HG03565 (cell line): ENCODE results near the gene UQCRH.

Source experiments
- ATAC-seq: cut with Tn5 transposase; IDR thresholded peaks from one replicate; pipeline ENCODE4 v1.9.1; 2021; ENCODE audit warnings: mild to moderate bottlenecking, moderate library complexity; ENCODE audit not compliant: unreplicated experiment

The UQCRH gene

DNA sequence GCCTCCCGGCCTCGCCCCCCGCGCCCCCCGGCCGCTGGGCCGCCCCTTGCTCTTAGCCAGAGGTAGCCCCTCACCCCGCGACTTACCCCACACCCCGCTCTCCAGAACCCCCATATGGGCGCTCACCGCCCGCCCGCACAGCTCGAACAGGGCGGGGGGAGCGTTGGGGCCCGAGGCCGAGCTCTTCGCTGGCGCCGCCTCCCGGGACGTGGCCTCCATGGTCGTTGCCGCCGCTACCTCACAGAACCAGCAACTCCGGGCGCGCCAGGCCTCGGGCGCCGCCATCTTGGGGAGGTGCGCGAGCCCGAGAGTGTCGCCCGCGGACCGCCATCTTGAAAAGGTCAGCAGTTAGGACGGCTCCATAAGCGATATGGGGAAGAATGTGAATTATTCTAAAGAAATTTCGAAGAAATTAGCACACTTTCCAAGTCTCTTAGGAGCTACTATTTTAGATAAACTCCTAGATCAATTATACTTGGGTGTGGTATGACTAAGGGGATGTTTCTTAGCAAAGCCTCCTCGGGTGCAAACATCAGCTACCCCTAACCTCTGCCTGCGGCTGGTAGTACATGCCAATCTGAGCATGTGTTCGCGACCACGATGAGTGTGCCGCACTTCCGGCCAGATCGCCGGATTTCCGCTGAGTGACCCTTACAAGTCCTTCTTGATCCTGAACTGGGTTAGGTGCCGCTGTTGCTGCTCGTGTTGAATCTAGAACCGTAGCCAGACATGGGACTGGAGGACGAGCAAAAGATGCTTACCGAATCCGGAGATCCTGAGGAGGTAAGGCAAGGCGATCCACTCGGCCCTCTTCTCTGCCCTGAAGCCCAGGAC is at the start of gene UQCRH, which contains the start of gene LRRC41:
TSS of gene UQCRH (plus strand) at position 661 of the 834 bp plus-strand sequence. CDS start at position 730, 69 bp downstream.
TSS of gene LRRC41 (minus strand) at position 579 of the 834 bp plus-strand sequence. CDS start at position 285, 294 bp downstream.
- ATAC-seq = peak; percentile 71

DNA sequence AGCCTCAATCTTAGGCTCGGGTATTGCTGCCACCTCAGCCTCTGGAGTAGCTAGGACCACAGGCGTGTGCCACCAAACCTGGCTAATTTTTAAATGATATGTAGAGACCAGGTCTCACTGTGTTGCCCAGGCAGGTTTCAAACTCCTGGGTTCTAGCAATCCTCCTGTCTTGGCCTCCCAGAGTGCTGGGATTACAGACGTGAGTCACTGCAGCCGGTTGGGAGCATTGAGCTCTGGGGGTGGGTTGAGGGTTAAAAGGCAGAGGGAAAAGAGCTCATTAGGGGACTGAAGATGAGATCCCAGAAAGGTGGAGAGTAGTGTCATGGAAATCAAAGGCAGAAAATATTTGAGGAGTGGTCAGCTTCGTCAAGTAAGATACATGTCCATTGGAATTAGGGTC is 48.8 kb upstream of the UQCRH start:
- ATAC-seq = no peak

DNA sequence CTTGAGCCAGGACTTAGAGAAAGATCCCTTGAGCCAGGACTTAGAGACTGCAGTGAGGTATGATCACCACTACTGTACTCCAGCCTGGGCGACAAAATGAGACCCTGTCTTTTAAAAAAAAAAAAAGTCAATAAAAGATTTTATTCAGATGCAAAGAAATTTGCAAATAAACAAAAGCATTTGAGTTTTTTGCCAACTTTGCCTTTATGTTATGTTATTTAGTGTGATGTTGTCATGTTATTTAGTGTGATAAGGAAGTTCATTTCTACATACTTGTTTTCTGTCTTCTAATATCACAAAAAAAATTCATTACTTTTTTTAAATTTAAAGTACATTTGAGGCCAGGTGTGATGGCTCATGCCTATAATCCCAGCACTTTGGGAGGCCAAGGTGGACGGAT is 47.0 kb upstream of the UQCRH start:
- no peak for ATAC-seq

DNA sequence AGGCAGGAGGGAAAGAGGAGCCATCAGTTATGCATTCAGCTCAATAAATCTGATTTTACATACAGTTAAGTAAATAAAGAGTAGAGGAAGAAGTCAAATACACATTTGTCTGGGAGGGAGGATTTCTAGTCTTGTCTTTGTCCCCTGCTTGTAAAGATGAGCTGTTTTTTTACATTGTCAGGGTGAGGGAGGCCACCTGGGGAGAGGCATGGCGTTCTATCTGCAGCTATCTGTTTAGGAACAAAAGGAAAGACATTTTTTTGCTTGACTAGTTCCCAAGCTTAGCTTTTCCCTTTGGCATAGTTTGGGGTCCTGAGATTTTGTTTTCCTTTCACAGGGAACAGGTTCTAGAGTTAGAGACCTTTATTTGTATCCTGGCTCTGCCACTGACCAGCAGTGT is 41.0 kb upstream of the UQCRH start:
- ATAC-seq = no peak

DNA sequence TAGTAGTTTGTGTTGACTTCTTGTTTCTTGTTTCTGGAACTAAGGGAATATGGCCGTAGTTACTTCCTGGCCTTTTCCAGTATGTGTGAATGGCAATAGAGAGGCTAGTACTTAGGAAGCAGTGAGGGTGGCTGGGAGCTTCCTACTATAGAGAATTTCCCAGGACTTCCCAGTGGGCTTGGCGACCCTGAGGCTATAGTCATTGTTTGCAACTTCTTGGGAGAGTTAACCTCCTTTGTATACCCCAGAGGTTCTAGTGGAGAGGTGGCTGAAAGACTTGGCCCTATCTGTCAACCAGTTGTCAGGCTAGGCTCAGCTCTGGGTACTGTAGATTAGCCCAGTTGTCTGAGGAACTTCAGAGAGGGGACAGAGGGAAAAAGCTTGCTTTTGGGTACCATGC is 40.4 kb upstream of the UQCRH start:
- no peak for ATAC-seq

DNA sequence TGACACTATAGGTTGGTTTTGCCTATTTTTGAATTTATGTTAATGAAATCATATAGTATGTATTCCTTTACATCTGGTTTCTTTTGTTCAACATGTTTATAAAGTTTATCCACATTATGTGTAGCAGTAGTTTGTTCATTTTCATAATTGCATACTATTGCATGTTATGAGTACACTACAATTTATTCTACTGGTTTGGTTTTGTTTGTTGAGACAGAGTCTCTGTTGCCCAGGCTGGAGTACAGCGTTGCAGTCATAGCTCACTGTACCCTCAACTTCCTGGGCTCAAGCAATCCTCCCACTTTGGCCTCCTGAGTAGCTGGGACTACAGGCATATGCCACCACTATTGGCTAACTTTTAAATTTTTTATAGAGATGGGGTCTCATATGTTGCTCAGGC is 34.9 kb upstream of the UQCRH start:
- no peak for ATAC-seq

DNA sequence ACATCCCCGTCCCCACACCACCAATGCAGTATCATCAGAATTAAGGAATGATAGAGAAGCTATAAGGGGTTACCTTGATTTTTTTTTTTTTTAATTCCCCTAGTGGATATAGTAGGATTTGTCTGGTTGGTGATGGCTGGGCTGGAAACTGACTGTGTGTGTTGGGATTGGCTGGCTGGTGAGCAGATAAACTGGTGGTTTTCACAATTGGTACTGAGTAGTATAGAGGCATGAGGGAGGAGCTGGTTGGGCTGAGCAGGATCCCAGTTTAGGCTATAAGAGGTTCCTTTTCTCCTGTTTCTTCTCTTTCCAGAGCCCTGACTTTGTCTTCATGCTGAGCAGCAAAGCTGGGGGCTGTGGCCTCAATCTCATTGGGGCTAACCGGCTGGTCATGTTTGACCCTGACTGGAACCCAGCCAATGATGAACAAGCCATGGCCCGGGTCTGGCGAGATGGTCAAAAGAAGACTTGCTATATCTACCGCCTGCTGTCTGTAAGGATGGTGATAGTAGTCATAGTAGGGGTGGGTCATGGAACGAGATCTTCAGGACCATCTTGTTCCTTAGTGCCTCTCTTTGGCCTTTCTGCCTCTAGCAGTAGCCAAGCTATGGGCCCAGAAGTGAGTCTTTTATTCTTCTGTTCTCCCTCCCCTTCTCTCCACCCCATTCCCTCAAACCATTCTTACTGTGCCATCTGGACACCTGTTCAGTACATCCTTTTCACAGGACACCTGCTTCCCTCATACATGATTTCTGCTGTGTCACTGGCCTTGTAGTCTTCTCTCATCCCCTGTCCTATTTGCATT is 29.1 kb upstream of the UQCRH start:
- no peak for ATAC-seq

DNA sequence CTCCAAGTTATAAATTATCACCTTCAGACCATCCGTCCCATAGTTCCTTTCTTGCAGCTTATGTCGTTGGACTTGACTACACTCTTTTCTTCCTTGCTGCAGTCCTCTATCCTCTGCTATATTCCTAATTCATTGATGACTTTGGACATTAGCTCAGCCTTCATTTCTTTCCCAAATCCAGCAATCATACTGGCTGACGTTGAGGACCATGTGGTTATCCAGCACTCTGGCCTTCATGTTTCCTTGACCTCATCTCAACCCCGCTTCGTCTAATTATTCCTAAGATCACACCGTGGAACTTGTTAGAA is 28.5 kb upstream of the UQCRH start:
- no peak for ATAC-seq

DNA sequence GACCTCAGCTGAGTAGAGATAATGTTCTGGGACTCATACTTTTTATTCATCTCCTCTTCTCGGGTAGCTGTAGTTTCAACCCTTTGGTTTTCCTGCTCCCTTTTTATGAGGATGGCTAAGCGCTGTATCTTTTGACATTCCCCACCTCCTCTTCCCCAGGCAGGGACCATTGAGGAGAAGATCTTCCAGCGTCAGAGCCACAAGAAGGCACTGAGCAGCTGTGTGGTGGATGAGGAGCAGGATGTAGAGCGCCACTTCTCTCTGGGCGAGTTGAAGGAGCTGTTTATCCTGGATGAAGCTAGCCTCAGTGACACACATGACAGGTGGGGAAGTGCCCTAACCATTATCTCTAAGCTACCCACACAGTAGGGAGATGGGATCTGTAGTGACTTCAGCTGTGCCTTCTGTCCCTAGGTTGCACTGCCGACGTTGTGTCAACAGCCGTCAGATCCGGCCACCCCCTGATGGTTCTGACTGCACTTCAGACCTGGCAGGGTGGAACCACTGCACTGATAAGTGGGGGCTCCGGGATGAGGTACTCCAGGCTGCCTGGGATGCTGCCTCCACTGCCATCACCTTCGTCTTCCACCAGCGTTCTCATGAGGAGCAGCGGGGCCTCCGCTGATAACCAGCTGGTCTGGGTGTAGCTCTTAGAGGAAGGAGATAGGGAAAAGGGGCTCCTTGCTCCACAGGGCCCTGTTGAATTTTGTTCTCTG is 25.7 kb upstream of the UQCRH start:
- no peak for ATAC-seq

DNA sequence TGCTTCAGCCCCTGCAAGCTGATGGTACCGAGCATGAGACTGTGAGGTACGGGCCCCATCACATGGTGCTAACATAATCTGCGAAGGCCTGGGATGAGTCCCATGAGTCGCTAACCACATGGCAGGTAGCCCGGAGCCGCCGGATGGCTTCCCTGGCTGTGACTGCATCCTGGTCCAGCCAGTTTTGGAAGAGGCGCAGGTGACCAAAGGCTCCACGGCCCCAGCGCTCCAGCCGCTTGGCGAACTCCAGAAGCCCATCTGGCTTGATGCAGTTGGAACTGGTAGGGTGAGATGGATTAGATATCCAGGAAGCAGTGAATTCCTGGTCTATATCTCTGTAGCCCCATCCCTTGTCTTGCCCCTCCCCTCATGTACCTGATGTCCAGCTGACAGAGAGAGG is 24.7 kb upstream of the UQCRH start:
- ATAC-seq = no peak

DNA sequence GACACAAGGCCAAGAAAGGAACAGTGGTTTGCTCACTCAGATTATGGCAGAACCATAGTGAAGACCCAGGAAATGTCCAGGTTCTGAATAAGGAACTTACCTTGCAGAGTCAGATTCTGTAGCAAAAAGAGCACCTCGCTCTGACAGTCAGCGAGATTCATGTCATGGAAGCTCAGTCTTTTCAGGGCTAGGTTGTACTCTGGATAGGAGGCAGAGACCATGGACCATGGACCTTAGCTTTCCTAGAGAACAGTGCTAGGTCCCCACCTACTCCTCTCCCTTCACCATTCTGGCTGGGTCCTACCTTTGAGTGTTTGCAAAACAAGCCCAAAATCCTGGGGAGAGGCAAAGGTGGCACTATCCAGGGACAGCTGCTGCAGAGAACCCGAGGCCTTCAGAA is 23.4 kb upstream of the UQCRH start:
- ATAC-seq = no peak

DNA sequence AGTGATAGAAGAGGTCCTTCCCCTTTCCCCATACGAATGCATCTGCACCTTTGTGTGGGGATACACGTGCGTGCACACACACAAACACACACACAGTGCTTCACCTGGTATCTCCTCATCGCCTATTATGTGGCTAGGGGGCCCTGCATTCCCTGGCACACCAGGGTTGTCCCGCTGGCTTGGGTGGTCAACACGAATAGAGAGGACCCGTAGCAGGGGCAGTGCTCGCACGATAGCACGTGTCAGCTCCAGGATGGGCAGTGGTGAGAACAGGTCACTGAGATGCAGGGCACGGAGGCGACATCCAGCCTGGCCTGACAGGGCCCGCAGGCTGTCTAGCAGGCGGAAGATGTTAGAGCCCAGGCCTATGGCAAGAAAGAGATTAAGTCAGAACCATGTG is 22.5 kb upstream of the UQCRH start:
- no peak for ATAC-seq

DNA sequence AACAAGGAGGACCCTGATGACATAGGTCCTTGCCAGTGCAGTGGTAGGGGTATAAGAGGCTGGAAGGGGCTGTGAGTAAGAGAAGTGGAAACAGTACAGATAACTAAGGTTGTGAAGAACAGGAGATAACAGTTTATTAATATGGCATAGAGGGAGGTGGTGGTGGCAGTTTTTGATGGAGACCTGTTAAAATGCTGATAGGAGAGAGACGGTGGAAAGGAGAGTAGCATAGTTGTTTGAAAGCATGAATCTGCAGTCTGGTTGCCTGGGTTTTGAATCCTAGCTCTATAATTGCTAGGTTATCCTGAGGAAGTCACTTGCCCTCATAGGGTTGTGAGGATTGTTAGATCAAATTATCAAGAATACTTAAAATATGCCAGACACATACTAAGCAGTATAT is 19.4 kb upstream of the UQCRH start:
- no peak for ATAC-seq

DNA sequence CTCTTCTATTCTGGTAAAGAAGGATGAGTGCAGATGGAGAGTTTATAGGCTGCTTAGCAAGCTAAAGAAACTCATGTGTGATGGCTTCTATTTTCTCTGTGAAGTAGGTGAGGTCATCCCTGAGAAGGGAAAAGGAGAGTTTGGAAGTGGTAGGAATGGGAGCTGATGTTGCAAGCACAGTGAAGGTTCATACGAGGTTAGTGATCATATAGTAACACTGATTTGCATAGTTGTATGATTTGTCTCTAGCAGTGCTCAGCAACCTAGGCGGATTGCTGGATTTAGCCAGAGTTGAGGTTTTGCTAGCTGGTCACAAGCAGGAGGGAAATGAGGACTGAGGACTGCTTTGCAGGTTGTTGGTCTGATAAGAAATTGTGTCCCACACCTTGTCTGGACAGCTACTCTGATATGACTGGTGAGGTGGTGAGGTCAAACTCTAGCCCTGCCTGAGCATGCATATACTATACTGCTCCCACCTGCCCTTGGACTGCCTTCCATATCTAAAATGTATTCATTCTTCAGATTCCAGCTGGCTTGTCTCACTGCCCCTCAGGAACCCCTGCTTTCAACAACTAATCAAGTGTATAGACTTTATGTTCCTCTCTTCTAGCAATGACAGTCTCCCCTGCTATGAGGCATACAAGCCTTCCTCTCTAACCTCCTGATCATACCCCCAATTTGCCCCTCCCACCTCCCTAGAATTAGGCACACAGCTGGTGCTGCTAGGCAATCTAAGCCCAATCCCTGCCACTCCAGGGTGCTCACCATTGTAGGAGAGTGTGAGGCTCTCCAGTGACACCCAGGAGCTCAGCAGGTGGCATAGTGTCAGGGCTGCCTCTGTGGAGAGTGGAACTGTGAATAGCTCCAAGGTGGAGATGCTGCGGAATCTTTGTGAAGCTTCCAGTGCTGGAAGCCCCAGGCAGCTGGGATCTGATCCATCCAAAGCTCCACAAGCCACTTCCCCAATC is 18.6 kb upstream of the UQCRH start:
- no peak for ATAC-seq

DNA sequence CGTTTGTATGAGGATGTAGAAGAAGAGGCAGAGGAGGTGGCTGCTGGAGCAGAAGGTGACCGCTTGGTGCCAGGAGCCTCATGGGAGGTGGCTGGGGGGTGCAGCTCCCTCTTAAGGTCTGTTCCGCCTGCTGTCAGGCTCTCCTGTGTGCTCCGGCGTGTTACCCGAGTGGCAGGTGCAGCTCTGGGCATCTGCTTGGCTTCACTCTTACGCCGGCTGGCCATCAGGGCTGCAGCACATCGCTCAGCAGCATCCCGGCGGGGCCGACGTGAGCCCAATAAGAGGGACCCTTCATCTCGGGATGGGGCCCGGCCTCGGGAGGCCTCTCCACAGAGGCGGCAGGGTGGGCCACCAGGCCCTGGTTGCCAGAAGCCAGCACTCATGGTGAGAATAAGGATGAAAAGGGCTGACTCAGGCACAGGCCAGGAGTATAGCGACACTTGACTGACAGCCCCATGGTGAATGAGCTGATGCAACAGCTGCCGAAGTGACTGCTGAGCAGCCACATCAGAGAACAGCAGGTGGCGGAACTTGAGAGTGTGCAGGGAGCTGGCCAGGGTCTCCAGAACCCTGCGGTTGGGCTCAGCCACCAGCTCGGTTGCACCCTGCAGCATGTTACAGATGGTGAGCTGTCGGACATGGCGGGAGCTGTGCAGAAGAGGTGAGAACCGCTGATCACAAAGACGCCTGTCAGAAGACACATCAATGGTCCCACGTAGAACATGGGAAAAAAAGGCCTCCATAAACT is 17.6 kb upstream of the UQCRH start:
- no peak for ATAC-seq

DNA sequence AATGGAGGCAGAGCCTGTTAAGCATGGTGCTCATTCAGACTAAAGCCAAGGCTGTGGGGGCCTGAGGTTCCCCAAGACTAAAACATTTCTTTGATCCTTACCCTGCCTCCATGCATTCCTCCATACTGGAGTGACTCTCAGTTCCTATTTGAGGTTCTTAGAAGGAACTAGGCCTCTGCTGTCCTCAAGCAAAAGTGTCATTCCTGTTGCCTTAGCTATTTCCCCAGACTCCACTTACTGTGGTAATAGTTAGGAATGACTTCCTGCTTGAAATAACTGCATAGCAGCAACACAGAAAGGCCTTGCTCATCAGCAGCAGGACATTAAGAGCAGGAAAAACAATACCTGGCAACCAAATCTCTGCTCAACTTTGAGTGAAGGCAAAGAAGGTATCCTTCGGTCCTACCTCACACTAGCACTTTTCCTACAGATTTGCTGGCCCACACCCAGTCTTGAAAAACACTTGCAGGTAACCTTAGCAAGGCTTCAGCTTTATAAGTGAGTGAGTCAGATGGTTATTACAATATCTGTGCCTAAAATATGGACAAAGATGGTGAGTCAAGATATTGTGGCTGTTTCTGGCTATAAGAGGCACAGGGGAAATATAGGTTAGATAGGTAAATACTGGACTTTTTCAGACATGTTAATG is 14.9 kb upstream of the UQCRH start:
- no peak for ATAC-seq

DNA sequence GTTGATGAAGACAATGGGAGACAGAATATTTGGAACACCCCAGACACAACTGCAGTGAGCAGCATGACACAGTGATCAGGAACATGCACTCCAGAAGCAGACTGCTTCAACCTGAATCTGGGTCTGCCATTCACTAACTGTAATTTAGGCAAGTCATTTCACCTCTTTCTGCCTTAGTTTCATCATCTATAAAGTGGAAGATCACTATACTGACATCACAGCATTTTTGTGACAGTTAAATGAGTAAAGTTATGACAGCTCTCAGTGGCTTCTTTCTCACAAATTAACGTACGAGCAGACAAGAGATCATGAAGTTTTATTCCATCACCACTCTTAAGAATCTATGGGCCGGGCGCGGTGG is 14.4 kb upstream of the UQCRH start:
- ATAC-seq = no peak

DNA sequence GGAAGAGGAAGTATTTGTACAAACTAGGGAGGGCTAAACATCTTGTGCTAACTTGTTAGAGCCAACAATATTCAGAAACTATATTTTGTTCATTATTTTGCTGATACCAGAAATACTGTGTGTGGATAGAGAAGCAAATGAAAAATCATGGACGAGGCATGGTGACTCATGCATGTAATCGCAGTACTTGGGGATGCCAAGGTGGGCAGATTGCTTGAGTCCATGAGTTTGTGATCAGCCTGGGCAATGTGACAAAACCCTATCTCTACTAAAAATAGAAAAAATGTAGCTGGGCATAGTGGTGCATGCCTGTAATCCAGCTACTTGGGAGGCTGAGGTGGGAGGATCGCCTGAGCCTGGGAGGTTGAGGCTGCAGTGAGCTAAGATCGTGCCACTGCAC is 13.5 kb upstream of the UQCRH start:
- ATAC-seq = no peak

DNA sequence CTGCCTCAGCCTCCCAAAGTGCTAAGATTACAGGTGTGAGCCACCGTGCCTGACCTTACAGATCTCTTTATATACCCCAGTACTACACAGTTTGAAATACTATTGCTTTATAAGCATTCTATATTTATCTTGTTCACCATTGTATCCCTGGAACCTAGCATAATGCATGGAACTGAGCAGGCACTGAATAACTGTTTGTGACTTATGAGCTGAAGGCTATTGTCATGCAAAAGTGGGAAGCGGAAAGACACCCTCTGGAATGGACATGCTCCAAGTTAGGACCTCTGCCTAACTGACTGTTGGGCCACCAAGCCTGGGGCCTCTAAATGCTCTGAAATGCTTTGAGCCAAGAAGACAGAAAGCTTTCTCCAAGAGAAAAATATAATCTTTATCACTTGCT is 8.2 kb upstream of the UQCRH start:
- no peak for ATAC-seq
